DND-41 (cell line): ENCODE data around the gene CIRBP.

ENCODE experiments used
- ATAC-seq: fragments of 200-7000 bp; cut with Tn5 transposase; 3 replicates; pipeline ENCODE4 v1.9.1; 2021; ENCODE audit warnings: low read depth; ENCODE audit not compliant: insufficient read depth
- DNase-seq: peaks from one replicate; pipeline ENCODE4 v3.0.0-alpha.2; 2020
- H2AFZ ChIP-seq: 2 replicates; pipeline ENCODE4 v1.6.0; 2012; ENCODE audit warnings: low read depth, low read length
- H3K27ac ChIP-seq: 2 replicates; pipeline ENCODE4 v1.5.1; 2012; ENCODE audit warnings: low read length, inconsistent platforms
- H3K27me3 ChIP-seq: fragments of 200-600 bp; sonication (generic); 2 replicates; pipeline ENCODE4 v1.6.0; 2012; ENCODE audit warnings: low read length, mild to moderate bottlenecking, inconsistent platforms; ENCODE audit not compliant: insufficient read depth, poor library complexity
- H3K36me3 ChIP-seq: 2 replicates; pipeline ENCODE4 v1.5.1; 2012; ENCODE audit warnings: low read length, inconsistent platforms; ENCODE audit not compliant: insufficient read depth
- H3K4me1 ChIP-seq: 2 replicates; pipeline ENCODE4 v1.5.1; 2012; ENCODE audit warnings: mild to moderate bottlenecking, low read length; ENCODE audit not compliant: insufficient read depth
- H3K4me2 ChIP-seq: 2 replicates; pipeline ENCODE4 v1.6.0; 2012; ENCODE audit warnings: mild to moderate bottlenecking, moderate library complexity, low read length, inconsistent platforms; ENCODE audit not compliant: insufficient read depth
- H3K4me3 ChIP-seq, 2 experiments: fragments of 200-600 bp in 1 of 2; shearing (Covaris generic) in 1 of 2; 2 replicates each; pipeline ENCODE4 v1.5.1; 2012 to 2016; ENCODE audit warnings: inconsistent platforms in 2 of 2, low read length in 2 of 2, mild to moderate bottlenecking in 2 of 2, low read depth in 1 of 2, moderate library complexity in 1 of 2
- H3K79me2 ChIP-seq: 2 replicates; pipeline ENCODE4 v1.6.0; 2012; ENCODE audit warnings: low read length, inconsistent platforms; ENCODE audit not compliant: insufficient read depth
- H3K9ac ChIP-seq: 2 replicates; pipeline ENCODE4 v1.6.0; 2012; ENCODE audit warnings: low read depth, mild to moderate bottlenecking, inconsistent platforms, low read length, moderate library complexity
- H3K9me3 ChIP-seq: 2 replicates; pipeline ENCODE4 v1.5.1; 2012; ENCODE audit warnings: low read length, moderate library complexity, mild to moderate bottlenecking, inconsistent platforms; ENCODE audit not compliant: insufficient read depth, severe bottlenecking
- H4K20me1 ChIP-seq: 2 replicates; pipeline ENCODE4 v1.6.0; 2012; ENCODE audit warnings: low read length; ENCODE audit not compliant: insufficient read depth
- EZH2 ChIP-seq: IDR thresholded peaks from 3 replicates; pipeline ENCODE4 v1.6.1; 2012; ENCODE audit warnings: borderline replicate concordance, low read depth, mild to moderate bottlenecking, moderate library complexity, low read length, inconsistent platforms; ENCODE audit not compliant: severe bottlenecking
- TF ChIP-seq, protein P1 (sequence below): IDR thresholded peaks from 2 replicates; pipeline ENCODE4 v1.5.1; 2012; ENCODE audit warnings: borderline replicate concordance, low read length, moderate library complexity, mild to moderate bottlenecking; ENCODE audit not compliant: poor library complexity, severe bottlenecking; ENCODE audit errors: extremely low read depth

CIRBP gene

GRCh38 chr19:1293782-1294604 lies 24.9 kb downstream of the CIRBP start:
- no peak for TF ChIP-seq EZH2
- TF ChIP-seq, protein P1, sequence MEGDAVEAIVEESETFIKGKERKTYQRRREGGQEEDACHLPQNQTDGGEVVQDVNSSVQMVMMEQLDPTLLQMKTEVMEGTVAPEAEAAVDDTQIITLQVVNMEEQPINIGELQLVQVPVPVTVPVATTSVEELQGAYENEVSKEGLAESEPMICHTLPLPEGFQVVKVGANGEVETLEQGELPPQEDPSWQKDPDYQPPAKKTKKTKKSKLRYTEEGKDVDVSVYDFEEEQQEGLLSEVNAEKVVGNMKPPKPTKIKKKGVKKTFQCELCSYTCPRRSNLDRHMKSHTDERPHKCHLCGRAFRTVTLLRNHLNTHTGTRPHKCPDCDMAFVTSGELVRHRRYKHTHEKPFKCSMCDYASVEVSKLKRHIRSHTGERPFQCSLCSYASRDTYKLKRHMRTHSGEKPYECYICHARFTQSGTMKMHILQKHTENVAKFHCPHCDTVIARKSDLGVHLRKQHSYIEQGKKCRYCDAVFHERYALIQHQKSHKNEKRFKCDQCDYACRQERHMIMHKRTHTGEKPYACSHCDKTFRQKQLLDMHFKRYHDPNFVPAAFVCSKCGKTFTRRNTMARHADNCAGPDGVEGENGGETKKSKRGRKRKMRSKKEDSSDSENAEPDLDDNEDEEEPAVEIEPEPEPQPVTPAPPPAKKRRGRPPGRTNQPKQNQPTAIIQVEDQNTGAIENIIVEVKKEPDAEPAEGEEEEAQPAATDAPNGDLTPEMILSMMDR = no peak
- H3K4me3 ChIP-seq = no peak overlapping the region
- no peak overlapping the region for H3K4me2 ChIP-seq
- no peaks in the 10 kb centered on the region for H3K79me2 ChIP-seq
- no peak overlapping the region for H3K27ac ChIP-seq
- no peaks in the 10 kb centered on the region for H3K4me1 ChIP-seq
- DNase-seq = no peak
- H3K9me3 ChIP-seq = no peaks in the 10 kb centered on the region
- H4K20me1 ChIP-seq = peaks cover 1% of the 10 kb centered on the region; the same call in 1 of the 2 replicates
- no peaks in the 10 kb centered on the region for H3K36me3 ChIP-seq
- ATAC-seq = no peak
- no peaks in the 10 kb centered on the region for H3K27me3 ChIP-seq
- H3K9ac ChIP-seq = no peak overlapping the region
- H2AFZ ChIP-seq = no peak overlapping the region

DNA sequence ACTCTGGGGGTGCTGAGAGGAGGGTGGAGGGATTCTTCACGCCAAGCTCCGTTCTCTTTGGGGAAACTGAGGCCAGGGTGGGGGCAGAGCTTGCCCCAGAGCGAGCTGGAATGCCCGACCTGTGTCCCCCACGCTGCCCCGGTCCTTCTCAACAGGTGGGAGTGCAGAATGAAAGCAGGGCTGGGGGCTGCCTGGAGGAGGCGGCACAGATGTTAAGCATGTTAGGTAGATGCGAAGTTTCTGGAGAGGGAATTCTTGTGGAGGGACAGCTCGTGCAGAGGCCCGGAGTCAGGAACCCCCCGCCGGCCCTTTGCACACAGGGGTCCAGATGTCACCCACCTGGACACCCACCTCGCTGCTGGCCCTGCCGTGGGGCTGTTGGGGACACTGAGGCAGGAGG lies 25.6 kb downstream of the CIRBP start:
- Histone ChIP-seq H3K9me3 (no peaks in the 10 kb centered on the region), H3K4me1 (no peaks in the 10 kb centered on the region), H3K36me3 (no peaks in the 10 kb centered on the region), H3K79me2 (no peaks in the 10 kb centered on the region), H3K9ac (no peak overlapping the region), H3K4me3 (no peak overlapping the region), H2AFZ (no peak overlapping the region), H3K27ac (no peak overlapping the region), H4K20me1 (no peaks in the 10 kb centered on the region), H3K27me3 (no peaks in the 10 kb centered on the region), H3K4me2 (no peak overlapping the region)
- TF ChIP-seq EZH2 = no peak
- TF ChIP-seq, protein P1 = no peak
- DNase-seq = no peak
- no peak for ATAC-seq

DNA sequence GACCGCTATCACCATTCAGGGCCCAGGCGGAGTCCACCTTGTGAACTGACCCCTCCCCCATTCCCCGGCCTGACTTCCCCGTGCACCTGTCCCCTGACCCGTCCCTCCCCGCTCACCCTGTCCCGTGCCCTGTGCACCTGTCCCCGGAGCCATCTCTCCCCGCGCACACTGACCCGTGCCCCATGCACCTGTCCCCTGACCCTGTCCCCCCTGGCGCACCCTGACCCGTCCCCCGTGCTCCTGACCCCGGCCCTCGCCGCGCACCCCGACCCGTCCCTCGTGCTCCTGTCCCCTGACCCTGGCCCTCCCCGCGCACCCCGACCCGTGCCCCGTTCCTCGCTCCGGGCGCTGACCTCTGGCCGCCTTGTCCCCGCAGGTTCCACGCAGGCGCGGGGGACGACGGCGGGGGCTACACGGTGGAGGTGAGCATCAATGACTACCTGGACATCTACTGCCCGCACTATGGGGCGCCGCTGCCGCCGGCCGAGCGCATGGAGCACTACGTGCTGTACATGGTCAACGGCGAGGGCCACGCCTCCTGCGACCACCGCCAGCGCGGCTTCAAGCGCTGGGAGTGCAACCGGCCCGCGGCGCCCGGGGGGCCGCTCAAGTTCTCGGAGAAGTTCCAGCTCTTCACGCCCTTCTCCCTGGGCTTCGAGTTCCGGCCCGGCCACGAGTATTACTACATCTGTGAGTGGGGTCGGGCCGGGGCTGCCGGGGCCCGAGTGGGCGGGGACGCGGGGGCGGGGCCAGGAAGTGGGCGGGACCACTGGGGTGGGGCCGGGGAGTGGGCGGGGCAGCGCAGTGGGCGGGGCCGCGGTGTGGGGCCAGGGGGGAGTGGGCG lies 26.3 kb downstream of the CIRBP start:
- Histone ChIP-seq H3K27ac (no peak overlapping the region), H3K36me3 (no peaks in the 10 kb centered on the region), H3K79me2 (no peaks in the 10 kb centered on the region), H3K4me1 (no peaks in the 10 kb centered on the region), H3K4me3 (no peak overlapping the region), H3K27me3 (no peaks in the 10 kb centered on the region), H2AFZ (no peak overlapping the region), H3K9me3 (no peaks in the 10 kb centered on the region), H4K20me1 (no peaks in the 10 kb centered on the region), H3K4me2 (no peak overlapping the region), H3K9ac (no peak overlapping the region)
- TF ChIP-seq, protein P1 = no peak
- no peak for TF ChIP-seq EZH2
- ATAC-seq = peak; percentile 57
- DNase-seq = peak; percentile 44
